Peyer's patch (tissue), 4 donors: Measurements from ENCODE around the gene TDRD12.

Source experiments
- POLR2A ChIP-seq, 2 donors: fragments of 450-650 bp; IDR thresholded peaks; one replicate each; pipeline ENCODE4 v1.5.1; 2017; ENCODE audit warnings: antibody characterized with exemption in 2 of 2, mild to moderate bottlenecking in 2 of 2, moderate library complexity in 2 of 2
- TF ChIP-seq, protein P1 (sequence below), 6 experiments: fragments of 450-650 bp in 4 of 6; fragments of 200-600 bp in 2 of 6; sonication (generic) in 1 of 6; IDR thresholded peaks; one replicate each; pipeline ENCODE4 v1.5.1; 2017 to 2019; ENCODE audit warnings: antibody characterized with exemption in 6 of 6, mild to moderate bottlenecking in 3 of 6, moderate library complexity in 1 of 6

DNA sequence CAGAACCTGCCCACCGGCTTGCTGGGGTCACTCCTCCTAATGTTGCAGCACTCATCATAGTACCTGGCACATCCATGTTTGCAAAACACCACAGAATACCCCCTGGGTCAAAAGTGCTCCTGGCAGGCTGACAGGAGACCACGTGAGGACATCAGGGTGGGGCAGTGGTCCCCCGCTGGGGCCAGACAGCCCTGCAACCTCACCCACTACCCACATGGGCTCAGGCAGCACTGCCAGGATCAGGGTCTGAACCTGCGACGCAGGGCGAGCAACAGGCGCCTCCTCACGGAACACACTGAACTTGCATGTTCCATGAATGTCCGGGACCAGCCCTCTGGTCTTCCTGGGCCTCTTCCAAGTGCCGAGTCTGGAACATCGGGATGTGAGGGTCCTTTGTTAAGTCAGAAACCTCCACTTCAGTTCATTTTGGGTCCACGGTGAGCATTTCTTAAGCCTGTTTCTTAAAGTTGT lies 151.4 kb downstream of the TDRD12 start:
- TF ChIP-seq, protein P1, sequence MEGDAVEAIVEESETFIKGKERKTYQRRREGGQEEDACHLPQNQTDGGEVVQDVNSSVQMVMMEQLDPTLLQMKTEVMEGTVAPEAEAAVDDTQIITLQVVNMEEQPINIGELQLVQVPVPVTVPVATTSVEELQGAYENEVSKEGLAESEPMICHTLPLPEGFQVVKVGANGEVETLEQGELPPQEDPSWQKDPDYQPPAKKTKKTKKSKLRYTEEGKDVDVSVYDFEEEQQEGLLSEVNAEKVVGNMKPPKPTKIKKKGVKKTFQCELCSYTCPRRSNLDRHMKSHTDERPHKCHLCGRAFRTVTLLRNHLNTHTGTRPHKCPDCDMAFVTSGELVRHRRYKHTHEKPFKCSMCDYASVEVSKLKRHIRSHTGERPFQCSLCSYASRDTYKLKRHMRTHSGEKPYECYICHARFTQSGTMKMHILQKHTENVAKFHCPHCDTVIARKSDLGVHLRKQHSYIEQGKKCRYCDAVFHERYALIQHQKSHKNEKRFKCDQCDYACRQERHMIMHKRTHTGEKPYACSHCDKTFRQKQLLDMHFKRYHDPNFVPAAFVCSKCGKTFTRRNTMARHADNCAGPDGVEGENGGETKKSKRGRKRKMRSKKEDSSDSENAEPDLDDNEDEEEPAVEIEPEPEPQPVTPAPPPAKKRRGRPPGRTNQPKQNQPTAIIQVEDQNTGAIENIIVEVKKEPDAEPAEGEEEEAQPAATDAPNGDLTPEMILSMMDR (IDR thresholded peaks at IDR 0.05): no peak
- no peak for TF ChIP-seq POLR2A (IDR thresholded peaks at IDR 0.05)
